HG02938 (cell line): ENCODE measurements around the gene LAD1.

Experiments used
- ATAC-seq: cut with Tn5 transposase; IDR thresholded peaks from one replicate; pipeline ENCODE4 v1.9.1; 2021; ENCODE audit warnings: mild to moderate bottlenecking, moderate library complexity; ENCODE audit not compliant: unreplicated experiment

LAD1 gene

GRCh38 chr1:201419256-201419655, 20.1 kb upstream of the LAD1 start:
- no peak for ATAC-seq

GRCh38 chr1:201418461-201418860, 19.3 kb upstream of the LAD1 start:
- no peak for ATAC-seq

- no peak for ATAC-seq
Measured at GRCh38 chr1:201414051-201414738, 15.1 kb upstream of the LAD1 start.

- no peak for ATAC-seq
Measured at GRCh38 chr1:201411292-201411691, 12.2 kb upstream of the LAD1 start.

- no peak for ATAC-seq
Measured at GRCh38 chr1:201409440-201409839, 10.3 kb upstream of the LAD1 start.

GRCh38 chr1:201408834-201409200, 9.7 kb upstream of the LAD1 start:
- no peak for ATAC-seq

- ATAC-seq: no peak
Measured at GRCh38 chr1:201408176-201408833, 9.2 kb upstream of the LAD1 start.

GRCh38 chr1:201406831-201407406, 7.8 kb upstream of the LAD1 start:
- ATAC-seq: no peak

- ATAC-seq: no peak
Measured at GRCh38 chr1:201405484-201405831, 6.3 kb upstream of the LAD1 start.

- no peak for ATAC-seq
Measured at GRCh38 chr1:201404722-201405483, 5.8 kb upstream of the LAD1 start.

- no peak for ATAC-seq
Measured at GRCh38 chr1:201404055-201404454, 4.9 kb upstream of the LAD1 start.

- ATAC-seq: no peak
Measured at GRCh38 chr1:201403359-201403758, 4.2 kb upstream of the LAD1 start.

GRCh38 chr1:201401700-201402099, 2.6 kb upstream of the LAD1 start:
- ATAC-seq: no peak

- ATAC-seq: no peak
Measured at GRCh38 chr1:201400852-201401230, 1.7 kb upstream of the LAD1 start.

GRCh38 chr1:201400212-201400851, 1.2 kb upstream of the LAD1 start:
- no peak for ATAC-seq

GRCh38 chr1:201399352-201400126, 415 bp upstream of the LAD1 start:
- no peak for ATAC-seq

GRCh38 chr1:201397675-201398074, 1.4 kb downstream of the LAD1 start:
- no peak for ATAC-seq

- no peak for ATAC-seq
Measured at GRCh38 chr1:201396861-201397464, 2.2 kb downstream of the LAD1 start.

GRCh38 chr1:201395936-201396335, 3.2 kb downstream of the LAD1 start:
- no peak for ATAC-seq

- ATAC-seq: no peak
Measured at GRCh38 chr1:201394591-201394990, 4.5 kb downstream of the LAD1 start.
